Progenitor cell of endocrine pancreas (in vitro differentiated cells): ENCODE results near the gene SEL1L2. TPM values are rescaled to one million over a fixed set of nuclear protein-coding genes. Genes with fewer than 3 reads are reported as not detected.

Experiments
- DNase-seq: peaks from one replicate; pipeline ENCODE4 v3.0.0; 2021; ENCODE audit warnings: low spot score; ENCODE audit not compliant: unreplicated experiment
- H3K27ac Mint-ChIP-seq: 2 replicates; pipeline ENCODE4 v1.8.0; 2021; ENCODE audit warnings: mild to moderate bottlenecking, moderate library complexity, mixed read lengths
- H3K27me3 Mint-ChIP-seq: 2 replicates; pipeline ENCODE4 v1.8.0; 2021; ENCODE audit warnings: mixed read lengths
- H3K36me3 Mint-ChIP-seq: 2 replicates; pipeline ENCODE4 v1.8.0; 2022; ENCODE audit warnings: mixed read lengths; ENCODE audit not compliant: insufficient read depth
- H3K4me1 Mint-ChIP-seq: 2 replicates; pipeline ENCODE4 v1.8.0; 2021; ENCODE audit warnings: low read depth, mixed read lengths
- H3K4me3 Mint-ChIP-seq: 2 replicates; pipeline ENCODE4 v1.8.0; 2021; ENCODE audit warnings: low read depth, mild to moderate bottlenecking, moderate library complexity, mixed read lengths
- H3K9me3 Mint-ChIP-seq: 2 replicates; pipeline ENCODE4 v1.8.0; 2021; ENCODE audit warnings: low read depth, mixed read lengths
- CTCF ChIP-seq: fragments of 200-600 bp; sonication (generic); IDR thresholded peaks from one replicate; pipeline ENCODE4 v1.5.0; 2021; ENCODE audit warnings: antibody characterized with exemption, mild to moderate bottlenecking; ENCODE audit not compliant: unreplicated experiment
- total RNA-seq: library from RNA; stranded (reverse); gene quantifications from 2 replicates; pipeline ENCODE4 v1.2.1, GENCODE V29; 2021

The SEL1L2 gene
- total RNA-seq, 1 donor from 2014 or later: not detected

DNA sequence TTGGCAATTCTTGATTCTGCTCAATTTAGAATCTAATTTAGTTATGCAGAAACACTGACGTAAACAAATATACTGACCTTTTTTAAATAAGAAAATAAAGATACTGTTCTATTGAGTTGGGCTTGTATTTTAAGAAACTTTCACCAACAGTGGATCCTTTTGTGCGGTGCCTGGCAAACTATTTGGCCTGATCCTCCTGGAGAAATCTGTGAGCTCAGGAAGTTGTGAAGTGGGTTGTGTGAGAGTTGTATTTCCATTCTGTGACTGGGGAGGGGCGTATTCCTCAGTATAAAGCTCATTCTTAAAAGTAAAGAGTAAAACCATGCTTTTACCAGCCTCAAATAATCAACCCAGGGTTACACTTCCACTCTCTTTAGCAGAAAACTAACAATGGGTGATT is 85.6 kb downstream of the SEL1L2 start:
- TF ChIP-seq CTCF: no peak
- Mint-ChIP-seq H3K27me3 (no peaks in the 10 kb centered on the region), H3K9me3 (no peaks in the 10 kb centered on the region), H3K27ac (no peak overlapping the region), H3K4me1 (no peaks in the 10 kb centered on the region), H3K4me3 (no peak overlapping the region), H3K36me3 (no peaks in the 10 kb centered on the region)
- no peak for DNase-seq

- DNase-seq: no peak
- no peak for TF ChIP-seq CTCF
Measured at GRCh38 chr20:13900496-13900895, 89.9 kb downstream of the SEL1L2 start.

GRCh38 chr20:13898012-13898612 is 92.3 kb downstream of the SEL1L2 start:
- Mint-ChIP-seq H3K27ac (no peak overlapping the region), H3K36me3 (no peaks in the 10 kb centered on the region), H3K9me3 (peaks cover 12% of the 10 kb centered on the region), H3K4me1 (no peaks in the 10 kb centered on the region), H3K4me3 (no peak overlapping the region), H3K27me3 (no peaks in the 10 kb centered on the region)
- TF ChIP-seq CTCF: peak; percentile 54
- no peak for DNase-seq

More at GRCh38 chr20:13900496-13900895, 89.9 kb downstream of the SEL1L2 start:
- Mint-ChIP-seq H3K36me3 (no peaks in the 10 kb centered on the region), H3K27ac (no peak overlapping the region), H3K4me3 (no peak overlapping the region), H3K4me1 (no peaks in the 10 kb centered on the region), H3K9me3 (no peaks in the 10 kb centered on the region), H3K27me3 (no peaks in the 10 kb centered on the region)

DNA sequence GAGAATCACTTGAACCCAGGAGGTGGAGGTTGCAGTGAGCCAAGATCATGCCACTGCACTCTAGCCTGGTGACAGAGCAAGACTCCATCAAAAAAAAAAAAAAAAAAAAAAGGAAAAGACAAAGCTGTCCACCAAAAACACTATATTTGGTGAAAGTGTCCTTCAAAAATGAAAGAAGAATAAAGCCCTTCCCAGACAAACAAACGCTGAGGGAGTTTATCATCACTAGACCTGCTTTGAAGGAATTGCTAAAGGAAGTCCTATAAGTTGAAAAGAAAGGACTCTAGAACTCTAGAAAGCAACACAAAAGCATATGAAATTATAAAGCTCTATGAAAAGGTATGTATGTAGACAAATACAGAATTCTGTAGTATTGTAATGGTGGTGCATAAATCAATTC is 98.8 kb downstream of the SEL1L2 start:
- Mint-ChIP-seq H3K9me3 (peaks cover 33% of the 10 kb centered on the region), H3K4me1 (no peaks in the 10 kb centered on the region), H3K27ac (no peak overlapping the region), H3K36me3 (peaks cover 4% of the 10 kb centered on the region), H3K27me3 (no peaks in the 10 kb centered on the region), H3K4me3 (no peak overlapping the region)
- TF ChIP-seq CTCF: no peak
- DNase-seq: no peak

DNA sequence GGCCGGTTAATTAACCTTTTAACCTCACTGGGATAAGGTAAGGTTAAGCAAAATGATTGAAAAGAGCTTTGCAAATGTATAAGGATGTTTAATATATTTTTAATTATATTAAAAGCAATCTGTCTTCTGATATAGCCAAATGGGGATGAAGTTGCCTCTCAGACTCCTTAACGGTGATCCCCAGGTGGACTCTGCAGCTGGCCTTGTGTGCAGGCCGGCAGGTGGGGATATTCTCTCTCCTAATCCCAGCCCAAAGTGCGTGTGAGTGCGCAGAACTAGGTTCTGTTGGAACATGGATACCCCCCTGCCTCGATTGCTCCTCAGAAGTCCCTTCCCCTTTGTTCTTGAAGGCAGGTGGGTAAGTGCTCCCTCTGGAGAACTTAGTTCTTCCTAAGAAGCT is 105.6 kb downstream of the SEL1L2 start:
- Mint-ChIP-seq H3K27ac (no peak overlapping the region), H3K9me3 (no peaks in the 10 kb centered on the region), H3K27me3 (no peaks in the 10 kb centered on the region), H3K36me3 (no peaks in the 10 kb centered on the region), H3K4me3 (no peak overlapping the region), H3K4me1 (no peaks in the 10 kb centered on the region)
- TF ChIP-seq CTCF: no peak
- no peak for DNase-seq
